IMR-90 (cell line): ENCODE measurements around the gene LRRC18. TPM values are rescaled to one million over a fixed set of nuclear protein-coding genes. Genes with fewer than 3 reads are reported as not detected.

Source experiments
- ATAC-seq: fragments of 200-7000 bp; cut with Tn5 transposase; 2 replicates; pipeline ENCODE4 v1.9.1; 2020; ENCODE audit warnings: low read depth, mild to moderate bottlenecking, moderate library complexity
- BruUV-seq: library from RNA; stranded (reverse); fragments of 400-500 nt; replicated peaks from 2 replicates; lab custom pipeline; 2021; lab: Mats Ljungman, UMichigan
- CTCF ChIA-PET: fragments of 300-600 bp; formaldehyde crosslinking; extraction: SDS; loops from one replicate; lab custom pipeline; 2021; ENCODE audit warnings: antibody characterized with exemption; lab: Yijun Ruan, JAX
- POLR2A ChIA-PET: fragments of 300-600 bp; sonication (Branson Sonifier 250); formaldehyde crosslinking; loops from one replicate; lab custom pipeline; 2022; ENCODE audit warnings: antibody characterized with exemption; ENCODE audit not compliant: unreplicated experiment; lab: Charles Lee
- DNase-seq: peaks from one replicate; pipeline ENCODE4 v3.0.0; 2013
- H2AFZ ChIP-seq: replicated peaks from 2 replicates; pipeline ENCODE3; 2013; ENCODE audit warnings: low read length, mild to moderate bottlenecking; ENCODE audit not compliant: poor library complexity
- H2AK5ac ChIP-seq: 2 replicates; pipeline ENCODE4 v1.6.1; 2013; ENCODE audit warnings: low read depth, low read length, inconsistent platforms
- H2AK9ac ChIP-seq: replicated peaks from 2 replicates; pipeline ENCODE3; 2013; ENCODE audit warnings: mild to moderate bottlenecking, low read depth, low read length, moderate library complexity; ENCODE audit not compliant: poor library complexity
- H2BK120ac ChIP-seq: 2 replicates; pipeline ENCODE4 v1.6.1; 2013; ENCODE audit warnings: low read depth, low read length, inconsistent platforms
- H2BK15ac ChIP-seq: 3 replicates; pipeline ENCODE4 v1.6.1; 2013; ENCODE audit warnings: low read depth, low read length, inconsistent platforms
- H2BK20ac ChIP-seq: 2 replicates; pipeline ENCODE4 v1.6.1; 2013; ENCODE audit warnings: low read depth, mild to moderate bottlenecking, inconsistent platforms, low read length, moderate library complexity
- H2BK5ac ChIP-seq: 2 replicates; pipeline ENCODE4 v1.6.1; 2013; ENCODE audit warnings: mild to moderate bottlenecking, low read depth, low read length, inconsistent platforms; ENCODE audit not compliant: poor library complexity, severe bottlenecking
- H3K14ac ChIP-seq: replicated peaks from 2 replicates; pipeline ENCODE4 v1.6.1; 2013; ENCODE audit warnings: low read depth, low read length, inconsistent platforms
- H3K18ac ChIP-seq: 2 replicates; pipeline ENCODE4 v1.6.1; 2013; ENCODE audit warnings: low read depth, low read length, control low read depth
- H3K23ac ChIP-seq: 2 replicates; pipeline ENCODE4 v1.6.1; 2013; ENCODE audit warnings: low read depth, low read length, inconsistent platforms
- H3K27ac ChIP-seq: 2 replicates; pipeline ENCODE4 v1.5.1; 2013; ENCODE audit warnings: mild to moderate bottlenecking, control low read depth, low read length; ENCODE audit not compliant: insufficient read depth
- H3K27me3 ChIP-seq: 2 replicates; pipeline ENCODE4 v1.6.1; 2013; ENCODE audit warnings: low read length; ENCODE audit not compliant: control insufficient read depth, insufficient read depth
- H3K36me3 ChIP-seq: 2 replicates; pipeline ENCODE4 v1.6.1; 2013; ENCODE audit warnings: low read length, mixed read lengths; ENCODE audit not compliant: control insufficient read depth, insufficient read depth
- H3K4ac ChIP-seq: 2 replicates; pipeline ENCODE4 v1.6.1; 2013; ENCODE audit warnings: low read depth, low read length, inconsistent platforms
- H3K4me1 ChIP-seq: 2 replicates; pipeline ENCODE4 v1.6.1; 2013; ENCODE audit warnings: low read length, mixed read lengths; ENCODE audit not compliant: control insufficient read depth, insufficient read depth
- H3K4me2 ChIP-seq: 2 replicates; pipeline ENCODE4 v1.6.1; 2013; ENCODE audit warnings: low read depth, mild to moderate bottlenecking, control low read depth, low read length, moderate library complexity
- H3K4me3 ChIP-seq: 2 replicates; pipeline ENCODE4 v1.5.1; 2013; ENCODE audit warnings: low read depth, mild to moderate bottlenecking, control low read depth, low read length, moderate library complexity; ENCODE audit not compliant: insufficient read depth
- H3K56ac ChIP-seq: 2 replicates; pipeline ENCODE4 v1.6.1; 2013; ENCODE audit warnings: low read length, inconsistent platforms; ENCODE audit not compliant: insufficient read depth; ENCODE audit errors: extremely low read depth
- H3K79me1 ChIP-seq, 2 experiments: 2 replicates each; pipeline ENCODE4 v1.6.1; 2013; ENCODE audit warnings: low read length in 2 of 2, inconsistent platforms in 1 of 2, low read depth in 1 of 2
- H3K9ac ChIP-seq: 2 replicates; pipeline ENCODE4 v1.6.1; 2013; ENCODE audit warnings: low read depth, low read length, control low read depth
- H3K9me1 ChIP-seq: 2 replicates; pipeline ENCODE4 v1.6.1; 2013; ENCODE audit warnings: low read length, inconsistent platforms; ENCODE audit not compliant: insufficient read depth
- H3K9me3 ChIP-seq: 2 replicates; pipeline ENCODE4 v1.6.1; 2013; ENCODE audit warnings: low read length; ENCODE audit not compliant: control insufficient read depth, insufficient read depth
- H4K20me1 ChIP-seq: 2 replicates; pipeline ENCODE4 v1.6.1; 2013; ENCODE audit warnings: low read length, inconsistent platforms; ENCODE audit not compliant: insufficient read depth
- H4K5ac ChIP-seq: 2 replicates; pipeline ENCODE4 v1.6.1; 2013; ENCODE audit warnings: mild to moderate bottlenecking, low read depth, low read length, control low read depth
- H4K8ac ChIP-seq, 2 experiments: 2 replicates each; pipeline ENCODE4 v1.6.1; 2013; ENCODE audit warnings: low read depth in 2 of 2, low read length in 2 of 2, control low read depth in 1 of 2, inconsistent platforms in 1 of 2
- H4K91ac ChIP-seq: 2 replicates; pipeline ENCODE4 v1.6.1; 2013; ENCODE audit warnings: low read depth, low read length, inconsistent platforms; ENCODE audit not compliant: insufficient read depth
- CHD1 ChIP-seq: IDR thresholded peaks from 2 replicates; pipeline ENCODE4 v1.6.1; 2012; ENCODE audit warnings: low read depth, low read length, improper control_type of control experiment
- ELK1 ChIP-seq: fragments of 150-350 bp; IDR thresholded peaks from 2 replicates; pipeline ENCODE4 v1.6.1; 2016; ENCODE audit warnings: low read depth, mild to moderate bottlenecking, low read length, moderate library complexity, borderline replicate concordance
- MAFK ChIP-seq: IDR thresholded peaks from 2 replicates; pipeline ENCODE4 v1.6.1; 2012; ENCODE audit warnings: low read depth, low read length, improper control_type of control experiment
- MAZ ChIP-seq: IDR thresholded peaks from 2 replicates; pipeline ENCODE4 v1.6.1; 2012; ENCODE audit warnings: low read depth, mild to moderate bottlenecking, low read length, improper control_type of control experiment, moderate library complexity, borderline replicate concordance
- NFE2L2 ChIP-seq: fragments of 150-350 bp; IDR thresholded peaks from 2 replicates; pipeline ENCODE4 v1.6.1; 2016; ENCODE audit warnings: low read depth, mild to moderate bottlenecking, low read length
- POLR2A ChIP-seq: IDR thresholded peaks from 2 replicates; pipeline ENCODE4 v1.6.1; 2012; ENCODE audit warnings: mild to moderate bottlenecking, low read depth, low read length
- RAD21 ChIP-seq: IDR thresholded peaks from 2 replicates; pipeline ENCODE4 v1.6.1; 2012; ENCODE audit warnings: low read length, improper control_type of control experiment
- RCOR1 ChIP-seq: IDR thresholded peaks from 2 replicates; pipeline ENCODE4 v1.6.1; 2012; ENCODE audit warnings: mild to moderate bottlenecking, low read length, improper control_type of control experiment; ENCODE audit not compliant: insufficient replicate concordance
- RFX5 ChIP-seq: IDR thresholded peaks from 2 replicates; pipeline ENCODE4 v1.8.0; 2012; ENCODE audit warnings: low read depth, mild to moderate bottlenecking, low read length, moderate library complexity
- SMC3 ChIP-seq: fragments of 150-350 bp; IDR thresholded peaks from 2 replicates; pipeline ENCODE4 v1.6.1; 2016; ENCODE audit warnings: low read depth, mild to moderate bottlenecking, antibody characterized with exemption, low read length, moderate library complexity
- USF2 ChIP-seq: fragments of 150-350 bp; IDR thresholded peaks from 2 replicates; pipeline ENCODE4 v1.6.1; 2017; ENCODE audit warnings: mild to moderate bottlenecking, antibody characterized with exemption, low read length, low read depth
- WGBS, 2 experiments: methylation state at CpG; one replicate each; pipeline versions ENCODE4 v1.1.5 to v1.1.7; 2013; ENCODE audit warnings: missing lambda C conversion rate in 2 of 2; ENCODE audit not compliant: insufficient read length in 1 of 2; ENCODE audit errors: extremely low coverage in 2 of 2; 5-methylcytosine and 5-hydroxymethylcytosine counted together
- dilution Hi-C: fragments of 300-500 bp; cut with HindIII; formaldehyde crosslinking; loops from one replicate; pipeline ENCODE4 v1.14.3; 2018; ENCODE audit warnings: low sequenced_read_pairs; ENCODE audit not compliant: unreplicated experiment
- in situ Hi-C: fragments of 300-500 bp; cut with MboI; formaldehyde crosslinking; loops from 3 replicates; pipeline ENCODE4 v1.14.3; 2019; ENCODE audit warnings: low sequenced_read_pairs, inconsistent platforms, mixed read lengths
- intact Hi-C: fragments of 100-400 bp; cut with micrococcal nuclease; formaldehyde crosslinking; loops from 2 replicates; pipeline ENCODE4 v1.10.0; 2022
- polyA plus RNA-seq, 3 experiments: library from polyadenylated mRNA; depleted of rRNA; stranded (reverse); fragments of >200 nt; gene quantifications; 2 replicates each; pipeline ENCODE4 v1.2.3, GENCODE V29; 2012; ENCODE audit warnings: low replicate concordance in 1 of 3
- total RNA-seq: library from RNA; depleted of rRNA; stranded (reverse); fragments of >200 nt; gene quantifications from 2 replicates; pipeline ENCODE4 v1.2.3, GENCODE V29; 2012

Gene LRRC18
- total and polyA plus RNA-seq, 2 of the 4 experiments (the other 2 are of a cell fraction): not detected

- BruUV-seq: no TSS peak
- Histone ChIP-seq H4K91ac (no peak overlapping the region), H3K27ac (no peak overlapping the region), H3K4me1 (no peaks in the 10 kb centered on the region), H3K27me3 (peaks cover 19% of the 10 kb centered on the region), H2BK15ac (no peak overlapping the region), H3K79me1 (no peaks in the 10 kb centered on the region), H3K9me1 (no peaks in the 10 kb centered on the region), H3K4me2 (no peak overlapping the region), H2BK20ac (no peak overlapping the region), H3K56ac (no peak overlapping the region), H2AK5ac (no peak overlapping the region), H2AFZ (no peak overlapping the region), H2BK5ac (no peak overlapping the region), H3K14ac (no peak overlapping the region), H3K23ac (no peak overlapping the region), H3K9ac (no peak overlapping the region), H4K20me1 (no peaks in the 10 kb centered on the region), H4K5ac (no peak overlapping the region), H2BK120ac (no peak overlapping the region), H3K18ac (no peak overlapping the region), H3K9me3 (no peaks in the 10 kb centered on the region), H2AK9ac (no peak overlapping the region), H3K4ac (no peak overlapping the region), H3K4me3 (no peak overlapping the region), H3K36me3 (no peaks in the 10 kb centered on the region), H4K8ac (no peak overlapping the region)
- DNase-seq: no peak
- in situ Hi-C loops: no loop called here
- ChIA-PET POLR2A (no interaction called here), CTCF (interaction anchor here (0.6 kb wide), 1 partner anchor 107 kb away, joined by 3 read pairs; no protein-coding TSS in a partner anchor)
- TF ChIP-seq RAD21: no peak
- no peak for TF ChIP-seq MAZ
- TF ChIP-seq MAFK: no peak
- TF ChIP-seq NFE2L2: no peak
- no peak for TF ChIP-seq RFX5
- no peak for TF ChIP-seq CHD1
- no peak for TF ChIP-seq SMC3
- no peak for TF ChIP-seq RCOR1
- TF ChIP-seq ELK1: no peak
- TF ChIP-seq USF2: no peak
- no peak for TF ChIP-seq POLR2A
- dilution Hi-C loops: no loop called here
- ATAC-seq: no peak
- intact Hi-C loops: no loop called here
- no CpG with 5 or more reads among the region's 10 CpGs for WGBS, 2 experiments
Observed at GRCh38 chr10:48941427-48942075, 1.9 kb upstream of the LRRC18 start.
